IMR-90 (cell line): Measurements from ENCODE around the gene ZNF469. TPM values are rescaled to one million over a fixed set of nuclear protein-coding genes. Genes with fewer than 3 reads are reported as not detected.

ENCODE experiments used
- ATAC-seq: fragments of 200-7000 bp; cut with Tn5 transposase; 2 replicates; pipeline ENCODE4 v1.9.1; 2020; ENCODE audit warnings: low read depth, mild to moderate bottlenecking, moderate library complexity
- BruUV-seq: library from RNA; stranded (reverse); fragments of 400-500 nt; replicated peaks from 2 replicates; lab custom pipeline; 2021; lab: Mats Ljungman, UMichigan
- CTCF ChIA-PET: fragments of 300-600 bp; formaldehyde crosslinking; extraction: SDS; loops from one replicate; lab custom pipeline; 2021; ENCODE audit warnings: antibody characterized with exemption; lab: Yijun Ruan, JAX
- POLR2A ChIA-PET: fragments of 300-600 bp; sonication (Branson Sonifier 250); formaldehyde crosslinking; loops from one replicate; lab custom pipeline; 2022; ENCODE audit warnings: antibody characterized with exemption; ENCODE audit not compliant: unreplicated experiment; lab: Charles Lee
- DNase-seq: peaks from one replicate; pipeline ENCODE4 v3.0.0; 2013
- H2AFZ ChIP-seq: replicated peaks from 2 replicates; pipeline ENCODE3; 2013; ENCODE audit warnings: low read length, mild to moderate bottlenecking; ENCODE audit not compliant: poor library complexity
- H2AK5ac ChIP-seq: 2 replicates; pipeline ENCODE4 v1.6.1; 2013; ENCODE audit warnings: low read depth, low read length, inconsistent platforms
- H2AK9ac ChIP-seq: replicated peaks from 2 replicates; pipeline ENCODE3; 2013; ENCODE audit warnings: mild to moderate bottlenecking, low read depth, low read length, moderate library complexity; ENCODE audit not compliant: poor library complexity
- H2BK120ac ChIP-seq: 2 replicates; pipeline ENCODE4 v1.6.1; 2013; ENCODE audit warnings: low read depth, low read length, inconsistent platforms
- H2BK15ac ChIP-seq: 3 replicates; pipeline ENCODE4 v1.6.1; 2013; ENCODE audit warnings: low read depth, low read length, inconsistent platforms
- H2BK20ac ChIP-seq: 2 replicates; pipeline ENCODE4 v1.6.1; 2013; ENCODE audit warnings: low read depth, mild to moderate bottlenecking, inconsistent platforms, low read length, moderate library complexity
- H2BK5ac ChIP-seq: 2 replicates; pipeline ENCODE4 v1.6.1; 2013; ENCODE audit warnings: mild to moderate bottlenecking, low read depth, low read length, inconsistent platforms; ENCODE audit not compliant: poor library complexity, severe bottlenecking
- H3K14ac ChIP-seq: replicated peaks from 2 replicates; pipeline ENCODE4 v1.6.1; 2013; ENCODE audit warnings: low read depth, low read length, inconsistent platforms
- H3K18ac ChIP-seq: 2 replicates; pipeline ENCODE4 v1.6.1; 2013; ENCODE audit warnings: low read depth, low read length, control low read depth
- H3K23ac ChIP-seq: 2 replicates; pipeline ENCODE4 v1.6.1; 2013; ENCODE audit warnings: low read depth, low read length, inconsistent platforms
- H3K27ac ChIP-seq: 2 replicates; pipeline ENCODE4 v1.5.1; 2013; ENCODE audit warnings: mild to moderate bottlenecking, control low read depth, low read length; ENCODE audit not compliant: insufficient read depth
- H3K27me3 ChIP-seq: 2 replicates; pipeline ENCODE4 v1.6.1; 2013; ENCODE audit warnings: low read length; ENCODE audit not compliant: control insufficient read depth, insufficient read depth
- H3K36me3 ChIP-seq: 2 replicates; pipeline ENCODE4 v1.6.1; 2013; ENCODE audit warnings: low read length, mixed read lengths; ENCODE audit not compliant: control insufficient read depth, insufficient read depth
- H3K4ac ChIP-seq: 2 replicates; pipeline ENCODE4 v1.6.1; 2013; ENCODE audit warnings: low read depth, low read length, inconsistent platforms
- H3K4me1 ChIP-seq: 2 replicates; pipeline ENCODE4 v1.6.1; 2013; ENCODE audit warnings: low read length, mixed read lengths; ENCODE audit not compliant: control insufficient read depth, insufficient read depth
- H3K4me2 ChIP-seq: 2 replicates; pipeline ENCODE4 v1.6.1; 2013; ENCODE audit warnings: low read depth, mild to moderate bottlenecking, control low read depth, low read length, moderate library complexity
- H3K4me3 ChIP-seq: 2 replicates; pipeline ENCODE4 v1.5.1; 2013; ENCODE audit warnings: low read depth, mild to moderate bottlenecking, control low read depth, low read length, moderate library complexity; ENCODE audit not compliant: insufficient read depth
- H3K56ac ChIP-seq: 2 replicates; pipeline ENCODE4 v1.6.1; 2013; ENCODE audit warnings: low read length, inconsistent platforms; ENCODE audit not compliant: insufficient read depth; ENCODE audit errors: extremely low read depth
- H3K79me1 ChIP-seq, 2 experiments: 2 replicates each; pipeline ENCODE4 v1.6.1; 2013; ENCODE audit warnings: low read length in 2 of 2, inconsistent platforms in 1 of 2, low read depth in 1 of 2
- H3K9ac ChIP-seq: 2 replicates; pipeline ENCODE4 v1.6.1; 2013; ENCODE audit warnings: low read depth, low read length, control low read depth
- H3K9me1 ChIP-seq: 2 replicates; pipeline ENCODE4 v1.6.1; 2013; ENCODE audit warnings: low read length, inconsistent platforms; ENCODE audit not compliant: insufficient read depth
- H3K9me3 ChIP-seq: 2 replicates; pipeline ENCODE4 v1.6.1; 2013; ENCODE audit warnings: low read length; ENCODE audit not compliant: control insufficient read depth, insufficient read depth
- H4K20me1 ChIP-seq: 2 replicates; pipeline ENCODE4 v1.6.1; 2013; ENCODE audit warnings: low read length, inconsistent platforms; ENCODE audit not compliant: insufficient read depth
- H4K5ac ChIP-seq: 2 replicates; pipeline ENCODE4 v1.6.1; 2013; ENCODE audit warnings: mild to moderate bottlenecking, low read depth, low read length, control low read depth
- H4K8ac ChIP-seq, 2 experiments: 2 replicates each; pipeline ENCODE4 v1.6.1; 2013; ENCODE audit warnings: low read depth in 2 of 2, low read length in 2 of 2, control low read depth in 1 of 2, inconsistent platforms in 1 of 2
- H4K91ac ChIP-seq: 2 replicates; pipeline ENCODE4 v1.6.1; 2013; ENCODE audit warnings: low read depth, low read length, inconsistent platforms; ENCODE audit not compliant: insufficient read depth
- BHLHE40 ChIP-seq: fragments of 150-350 bp; IDR thresholded peaks from 2 replicates; pipeline ENCODE4 v1.6.1; 2016; ENCODE audit warnings: mild to moderate bottlenecking, low read depth, low read length
- CEBPB ChIP-seq: IDR thresholded peaks from 2 replicates; pipeline ENCODE4 v1.6.1; 2012; ENCODE audit warnings: low read depth, low read length, improper control_type of control experiment
- FOS ChIP-seq: fragments of 150-350 bp; IDR thresholded peaks from 2 replicates; pipeline ENCODE4 v1.6.1; 2016; ENCODE audit warnings: low read depth, low read length
- MAZ ChIP-seq: IDR thresholded peaks from 2 replicates; pipeline ENCODE4 v1.6.1; 2012; ENCODE audit warnings: low read depth, mild to moderate bottlenecking, low read length, improper control_type of control experiment, moderate library complexity, borderline replicate concordance
- MXI1 ChIP-seq: IDR thresholded peaks from 2 replicates; pipeline ENCODE4 v1.6.1; 2012; ENCODE audit warnings: low read depth, mild to moderate bottlenecking, low read length, moderate library complexity, borderline replicate concordance
- POLR2A ChIP-seq: IDR thresholded peaks from 2 replicates; pipeline ENCODE4 v1.6.1; 2012; ENCODE audit warnings: mild to moderate bottlenecking, low read depth, low read length
- RAD21 ChIP-seq: IDR thresholded peaks from 2 replicates; pipeline ENCODE4 v1.6.1; 2012; ENCODE audit warnings: low read length, improper control_type of control experiment
- RFX5 ChIP-seq: IDR thresholded peaks from 2 replicates; pipeline ENCODE4 v1.8.0; 2012; ENCODE audit warnings: low read depth, mild to moderate bottlenecking, low read length, moderate library complexity
- WGBS, 2 experiments: methylation state at CpG; one replicate each; pipeline versions ENCODE4 v1.1.5 to v1.1.7; 2013; ENCODE audit warnings: missing lambda C conversion rate in 2 of 2; ENCODE audit not compliant: insufficient read length in 1 of 2; ENCODE audit errors: extremely low coverage in 2 of 2; 5-methylcytosine and 5-hydroxymethylcytosine counted together
- dilution Hi-C: fragments of 300-500 bp; cut with HindIII; formaldehyde crosslinking; loops from one replicate; pipeline ENCODE4 v1.14.3; 2018; ENCODE audit warnings: low sequenced_read_pairs; ENCODE audit not compliant: unreplicated experiment
- in situ Hi-C: fragments of 300-500 bp; cut with MboI; formaldehyde crosslinking; loops from 3 replicates; pipeline ENCODE4 v1.14.3; 2019; ENCODE audit warnings: low sequenced_read_pairs, inconsistent platforms, mixed read lengths
- intact Hi-C: fragments of 100-400 bp; cut with micrococcal nuclease; formaldehyde crosslinking; loops from 2 replicates; pipeline ENCODE4 v1.10.0; 2022
- polyA plus RNA-seq, 3 experiments: library from polyadenylated mRNA; depleted of rRNA; stranded (reverse); fragments of >200 nt; gene quantifications; 2 replicates each; pipeline ENCODE4 v1.2.3, GENCODE V29; 2012; ENCODE audit warnings: low replicate concordance in 1 of 3
- total RNA-seq: library from RNA; depleted of rRNA; stranded (reverse); fragments of >200 nt; gene quantifications from 2 replicates; pipeline ENCODE4 v1.2.3, GENCODE V29; 2012
- TF ChIP-seq, protein P1 (sequence below): fragments of 150-350 bp; IDR thresholded peaks from 2 replicates; pipeline ENCODE4 v1.6.1; 2016; ENCODE audit warnings: low read depth, mild to moderate bottlenecking, low read length, moderate library complexity, borderline replicate concordance

Gene ZNF469
- total and polyA plus RNA-seq, 2 of the 4 experiments (the other 2 are of a cell fraction), result 1.1 to 13.3 TPM

- H2BK120ac ChIP-seq, result no peak overlapping the region
- BruUV-seq, result no TSS peak
- no peak overlapping the region for H2AFZ ChIP-seq
- H3K9me3 ChIP-seq, result no peaks in the 10 kb centered on the region
- WGBS, 2 experiments, result 98% methylated on average over 7 of the region's 14 CpGs; no CpG with 5 or more reads in 1 of the 2 experiments
- CTCF ChIA-PET, result no interaction called here
- no peak overlapping the region for H3K4me3 ChIP-seq
- H2BK5ac ChIP-seq, result no peak overlapping the region
- in situ Hi-C loops (no loop called here), dilution Hi-C loops (no loop called here), intact Hi-C loops (no loop called here)
- TF ChIP-seq FOS (no peak), POLR2A (no peak), RFX5 (no peak), MXI1 (no peak), RAD21 (no peak), MAZ (no peak), BHLHE40 (no peak), CEBPB (no peak)
- TF ChIP-seq, protein P1, sequence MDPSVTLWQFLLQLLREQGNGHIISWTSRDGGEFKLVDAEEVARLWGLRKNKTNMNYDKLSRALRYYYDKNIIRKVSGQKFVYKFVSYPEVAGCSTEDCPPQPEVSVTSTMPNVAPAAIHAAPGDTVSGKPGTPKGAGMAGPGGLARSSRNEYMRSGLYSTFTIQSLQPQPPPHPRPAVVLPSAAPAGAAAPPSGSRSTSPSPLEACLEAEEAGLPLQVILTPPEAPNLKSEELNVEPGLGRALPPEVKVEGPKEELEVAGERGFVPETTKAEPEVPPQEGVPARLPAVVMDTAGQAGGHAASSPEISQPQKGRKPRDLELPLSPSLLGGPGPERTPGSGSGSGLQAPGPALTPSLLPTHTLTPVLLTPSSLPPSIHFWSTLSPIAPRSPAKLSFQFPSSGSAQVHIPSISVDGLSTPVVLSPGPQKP, result no peak
- no peaks in the 10 kb centered on the region; the same call in none of the 2 replicates for H3K4me1 ChIP-seq
- no peak overlapping the region for H2BK15ac ChIP-seq
- H3K23ac ChIP-seq, result no peak overlapping the region
- no peak overlapping the region for H4K91ac ChIP-seq
- no peak overlapping the region for H3K56ac ChIP-seq
- ATAC-seq (no peak), DNase-seq (no peak)
- no peak overlapping the region for H3K14ac ChIP-seq
- H4K5ac ChIP-seq, result no peak overlapping the region
- peaks cover 23% of the 10 kb centered on the region for H3K9me1 ChIP-seq
- no peak overlapping the region for H3K4ac ChIP-seq
- no peak overlapping the region for H3K9ac ChIP-seq
- no peak overlapping the region for H3K18ac ChIP-seq
- H3K4me2 ChIP-seq, result no peak overlapping the region
- no peak overlapping the region for H2AK9ac ChIP-seq
- peaks cover 58% of the 10 kb centered on the region for H3K36me3 ChIP-seq
- peaks cover 99% of the 10 kb centered on the region for H4K20me1 ChIP-seq
- no peaks in the 10 kb centered on the region for H3K27me3 ChIP-seq
- H2BK20ac ChIP-seq, result no peak overlapping the region
- peaks cover 26 to 92% of the 10 kb centered on the region in 2 experiments for H3K79me1 ChIP-seq
- POLR2A ChIA-PET, result no interaction called here
- no peak overlapping the region for H2AK5ac ChIP-seq
- no peak overlapping the region for H3K27ac ChIP-seq
- H4K8ac ChIP-seq, result no peak overlapping the region
Observed at GRCh38 chr16:88421301-88421700, 38.5 kb downstream of the ZNF469 start.
